ENCODE data around the gene SEMA5B. TPM values are rescaled to one million over a fixed set of nuclear protein-coding genes. Genes with fewer than 3 reads are reported as not detected.

The SEMA5B gene
- total and polyA plus RNA-seq, 2 of the 4 experiments (the other 2 are of a cell fraction): not detected

GRCh38 chr3:122921791-122922651, 105.5 kb downstream of the SEMA5B start (continued):
- TF ChIP-seq BHLHE40 (IDR thresholded peaks at IDR 0.05; ENCODE audit: low read depth, low read length): no peak

GRCh38 chr3:122920986-122921385, 106.6 kb downstream of the SEMA5B start:
- Histone ChIP-seq H2AFZ (replicated peaks; ENCODE audit: low read length, poor library complexity) (no peak overlapping the region), H2BK15ac (ENCODE audit: low read depth, low read length) (no peak overlapping the region), H3K36me3 (ENCODE audit: control insufficient read depth, insufficient read depth, low read length) (no peaks in the 10 kb centered on the region), H3K56ac (ENCODE audit: extremely low read depth, insufficient read depth, low read length) (no peak overlapping the region), H4K20me1 (ENCODE audit: insufficient read depth, low read length) (no peaks in the 10 kb centered on the region), H4K91ac (ENCODE audit: insufficient read depth, low read depth, low read length) (no peak overlapping the region), H2BK5ac (ENCODE audit: low read depth, low read length, poor library complexity, severe bottlenecking) (no peak overlapping the region), H3K23ac (ENCODE audit: low read depth, low read length) (no peak overlapping the region), H2AK9ac (replicated peaks; ENCODE audit: low read depth, low read length, poor library complexity) (no peak overlapping the region), H3K27me3 (ENCODE audit: control insufficient read depth, insufficient read depth, low read length) (peaks cover 66% of the 10 kb centered on the region), H2BK20ac (ENCODE audit: low read depth, low read length) (no peak overlapping the region), H3K14ac (replicated peaks; ENCODE audit: low read depth, low read length) (no peak overlapping the region), H3K27ac (ENCODE audit: insufficient read depth, low read length) (no peak overlapping the region), H3K9ac (ENCODE audit: low read depth, low read length) (no peak overlapping the region), H4K8ac (ENCODE audit: low read depth in 2 of 2, low read length in 2 of 2) (no peak overlapping the region), H3K4me3 (ENCODE audit: insufficient read depth, low read depth, low read length) (no peak overlapping the region), H3K18ac (ENCODE audit: low read depth, low read length) (no peak overlapping the region), H4K5ac (ENCODE audit: low read depth, low read length) (no peak overlapping the region), H3K4me1 (ENCODE audit: control insufficient read depth, insufficient read depth, low read length) (no peaks in the 10 kb centered on the region), H2BK120ac (ENCODE audit: low read depth, low read length) (no peak overlapping the region), H3K79me1 (ENCODE audit: low read depth in 1 of 2, low read length in 2 of 2) (no peaks in the 10 kb centered on the region), H3K4me2 (ENCODE audit: low read depth, low read length) (no peak overlapping the region), H2AK5ac (ENCODE audit: low read depth, low read length) (no peak overlapping the region), H3K9me1 (ENCODE audit: insufficient read depth, low read length) (no peaks in the 10 kb centered on the region), H3K4ac (ENCODE audit: low read depth, low read length) (no peak overlapping the region), H3K9me3 (ENCODE audit: control insufficient read depth, insufficient read depth, low read length) (no peaks in the 10 kb centered on the region; the same call in 1 of the 2 replicates)
- TF ChIP-seq BHLHE40 (IDR thresholded peaks at IDR 0.05; ENCODE audit: low read depth, low read length) (no peak), MXI1 (IDR thresholded peaks at IDR 0.05; ENCODE audit: borderline replicate concordance, low read depth, low read length) (no peak), RFX5 (IDR thresholded peaks at IDR 0.05; ENCODE audit: low read depth, low read length) (no peak), RCOR1 (IDR thresholded peaks at IDR 0.05; ENCODE audit: insufficient replicate concordance, low read length) (no peak), SMC3 (IDR thresholded peaks at IDR 0.05; ENCODE audit: low read depth, low read length) (no peak), NFE2L2 (IDR thresholded peaks at IDR 0.05; ENCODE audit: low read depth, low read length) (no peak), FOS (IDR thresholded peaks at IDR 0.05; ENCODE audit: low read depth, low read length) (no peak), RAD21 (IDR thresholded peaks at IDR 0.05; ENCODE audit: low read length) (no peak), CHD1 (IDR thresholded peaks at IDR 0.05; ENCODE audit: low read depth, low read length) (no peak), USF2 (IDR thresholded peaks at IDR 0.05; ENCODE audit: low read depth, low read length) (no peak), ELK1 (IDR thresholded peaks at IDR 0.05; ENCODE audit: borderline replicate concordance, low read depth, low read length) (no peak)
- dilution Hi-C loops (cut with HindIII; ENCODE audit: low sequenced_read_pairs, unreplicated experiment): no loop called here
- POLR2A ChIA-PET (ENCODE audit: unreplicated experiment): no interaction called here
- DNase-seq (no peak), ATAC-seq (ENCODE audit: low read depth) (no peak)
- BruUV-seq (replicated peaks): no TSS peak
- WGBS, 2 experiments (ENCODE audit: extremely low coverage in 2 of 2, insufficient read length in 1 of 2): 0% methylated on average over 1 of the region's 6 CpGs; no CpG with 5 or more reads in 1 of the 2 experiments
- intact Hi-C loops (cut with micrococcal nuclease): no loop called here
- in situ Hi-C loops (cut with MboI; ENCODE audit: low sequenced_read_pairs): no loop called here
- CTCF ChIA-PET: no interaction called here

Data from IMR-90 (cell line).